Smooth muscle cell of the pulmonary artery (primary cell): Measurements from ENCODE around the gene SLC25A17. TPM values are rescaled to one million over a fixed set of nuclear protein-coding genes. Genes with fewer than 3 reads are reported as not detected.

Source experiments
- total RNA-seq: library from RNA; depleted of rRNA; stranded (reverse); fragments of >200 nt; gene quantifications from 2 replicates; pipeline ENCODE4 v1.2.3, GENCODE V29; 2014

Gene SLC25A17, protein sequence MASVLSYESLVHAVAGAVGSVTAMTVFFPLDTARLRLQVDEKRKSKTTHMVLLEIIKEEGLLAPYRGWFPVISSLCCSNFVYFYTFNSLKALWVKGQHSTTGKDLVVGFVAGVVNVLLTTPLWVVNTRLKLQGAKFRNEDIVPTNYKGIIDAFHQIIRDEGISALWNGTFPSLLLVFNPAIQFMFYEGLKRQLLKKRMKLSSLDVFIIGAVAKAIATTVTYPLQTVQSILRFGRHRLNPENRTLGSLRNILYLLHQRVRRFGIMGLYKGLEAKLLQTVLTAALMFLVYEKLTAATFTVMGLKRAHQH
- total RNA-seq: 13.9 and 17.5 TPM in 2 replicates

DNA sequence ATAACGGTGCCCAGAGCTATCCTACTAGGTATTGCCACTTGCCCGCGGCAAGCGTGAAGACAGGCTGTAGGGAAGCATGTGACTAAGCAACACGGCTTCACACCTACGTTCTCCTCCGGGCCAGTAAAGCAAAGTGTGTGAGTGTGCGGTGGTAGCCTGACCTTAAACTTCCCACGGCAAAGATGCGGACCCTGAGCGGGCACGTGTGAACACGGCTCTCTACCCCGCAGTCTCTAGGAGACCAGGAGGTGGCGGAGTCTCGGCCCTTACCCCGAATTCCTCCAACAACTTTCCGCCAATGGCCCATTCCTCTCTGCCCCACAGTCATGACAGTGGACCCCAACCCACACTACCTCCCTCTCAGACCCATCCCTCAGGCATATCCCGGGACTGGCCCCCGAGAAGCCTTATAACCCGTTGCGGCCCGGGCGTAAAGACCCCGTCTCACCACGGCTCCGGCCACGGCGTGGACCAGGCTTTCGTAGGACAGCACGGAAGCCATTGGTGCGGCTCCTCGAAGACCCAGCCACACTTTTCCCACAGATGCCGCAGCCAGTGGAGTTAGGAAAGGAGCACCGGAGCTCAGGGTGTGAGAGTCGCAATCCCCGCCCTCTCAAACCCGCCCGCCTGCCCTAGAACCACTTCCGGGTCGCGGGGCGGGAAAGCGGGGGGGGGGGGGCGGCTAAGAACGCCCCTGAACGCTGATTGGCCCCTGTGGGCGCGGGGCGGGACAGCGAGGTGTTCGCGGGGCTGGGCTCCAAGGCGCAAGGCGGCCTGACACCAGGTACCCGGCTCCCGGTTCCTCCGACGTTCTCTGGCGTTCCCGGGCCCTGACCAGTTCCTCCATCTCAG lies at the start of gene SLC25A17:
Gene SLC25A17 (minus strand): TSS at position 600 of the 852 bp plus-strand sequence. CDS start 98 bp downstream, at position 502.

DNA sequence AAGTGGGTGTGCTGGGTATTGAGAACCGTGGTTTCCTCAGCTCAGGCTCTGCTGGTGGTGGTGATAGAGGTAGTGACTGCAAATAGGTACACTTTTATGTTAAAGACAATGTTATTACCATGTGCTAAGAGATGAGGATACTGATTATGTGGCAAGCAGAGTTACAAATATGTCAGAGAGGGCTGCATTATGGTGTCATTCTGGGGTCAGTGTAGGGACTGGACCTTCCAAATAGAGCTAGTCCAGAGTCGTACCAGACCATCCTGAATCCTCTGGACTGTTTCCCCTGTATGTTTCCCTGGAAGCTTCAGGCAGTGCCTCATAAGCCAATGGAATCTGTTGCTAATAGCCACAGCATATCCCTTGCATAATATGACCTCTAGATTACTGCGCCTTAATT lies 42.9 kb upstream of the SLC25A17 start, which contains the start of gene DNAJB7:
Gene DNAJB7 (minus strand): TSS at position 101 of the 400 bp plus-strand sequence. CDS start 119 bp downstream, outside the sequence.

DNA sequence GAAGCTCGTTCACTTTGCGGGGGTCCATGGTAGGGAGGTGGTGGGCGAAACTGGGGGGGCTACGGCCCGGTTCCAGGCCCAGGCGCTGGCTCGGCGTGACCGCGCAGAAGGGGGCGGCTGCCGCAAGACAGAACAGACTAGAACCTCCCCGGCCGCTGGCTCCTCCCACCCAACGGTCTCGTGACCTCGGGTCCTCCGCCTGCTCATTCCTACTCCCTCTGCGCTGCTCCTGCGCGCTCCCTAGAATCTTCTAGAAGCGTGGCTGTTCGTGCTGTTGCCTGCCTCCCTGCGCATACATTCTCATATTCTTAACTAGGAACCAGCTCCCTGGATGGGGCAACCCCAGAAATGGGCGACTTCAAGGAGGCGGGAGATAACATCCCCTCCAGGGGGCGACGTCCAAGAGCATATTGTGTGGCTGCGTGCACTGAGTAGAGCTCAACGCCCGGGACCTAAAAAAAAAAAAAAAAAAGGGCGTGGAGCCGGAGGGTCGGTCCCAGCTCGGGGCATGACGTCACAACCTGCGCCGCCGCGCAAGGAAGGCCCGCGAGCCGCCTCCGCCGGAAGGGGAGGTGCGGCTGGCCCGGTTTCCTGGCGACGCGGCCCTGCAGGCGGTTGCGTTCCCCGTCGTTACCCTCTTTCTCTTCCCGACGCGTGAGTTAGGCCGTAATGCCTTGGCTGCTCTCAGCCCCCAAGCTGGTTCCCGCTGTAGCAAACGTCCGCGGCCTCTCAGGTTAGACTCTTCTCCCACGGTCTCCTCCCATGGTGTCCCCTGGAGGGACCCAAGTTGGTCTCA lies 37.6 kb upstream of the SLC25A17 start, which contains the start of the genes ST13 and XPNPEP3:
Gene ST13 (minus strand): TSS at position 127 of the 796 bp plus-strand sequence. CDS start 99 bp downstream, at position 28.
Gene XPNPEP3 (plus strand): TSS at position 636 of the 796 bp plus-strand sequence. CDS start 34 bp downstream, at position 670.

Other genes starting within 250 kb of the SLC25A17 start
- 33.9 and 39.2 TPM in 2 replicates for gene MRTFA, start 182.6 kb downstream of the SLC25A17 start, total RNA-seq
- gene MCHR1, start 139.9 kb downstream of the SLC25A17 start, total RNA-seq: 2.7 and 3.7 TPM in 2 replicates
- 225 and 228 TPM in 2 replicates for gene ST13, start 37.3 kb upstream of the SLC25A17 start, total RNA-seq
- 10.6 and 16.4 TPM in 2 replicates for gene XPNPEP3, start 37.8 kb upstream of the SLC25A17 start, total RNA-seq
- not detected in 2 replicates for gene DNAJB7, start 42.8 kb upstream of the SLC25A17 start, total RNA-seq
- 35.3 and 45.7 TPM in 2 replicates for gene RBX1, start 132.0 kb upstream of the SLC25A17 start, total RNA-seq